ENCODE results near the gene PCBP1. TPM values are rescaled to one million over a fixed set of nuclear protein-coding genes. Genes with fewer than 3 reads are reported as not detected.
"Not testable (repeated sequence)": the region's sequence is repeated elsewhere in the genome, so short reads cannot be mapped to it uniquely, and the experiment has no call there.

The PCBP1 gene
- polyA plus RNA-seq, 12 donors = 201 to 310 (median 264) TPM; not detected in 1

DNA sequence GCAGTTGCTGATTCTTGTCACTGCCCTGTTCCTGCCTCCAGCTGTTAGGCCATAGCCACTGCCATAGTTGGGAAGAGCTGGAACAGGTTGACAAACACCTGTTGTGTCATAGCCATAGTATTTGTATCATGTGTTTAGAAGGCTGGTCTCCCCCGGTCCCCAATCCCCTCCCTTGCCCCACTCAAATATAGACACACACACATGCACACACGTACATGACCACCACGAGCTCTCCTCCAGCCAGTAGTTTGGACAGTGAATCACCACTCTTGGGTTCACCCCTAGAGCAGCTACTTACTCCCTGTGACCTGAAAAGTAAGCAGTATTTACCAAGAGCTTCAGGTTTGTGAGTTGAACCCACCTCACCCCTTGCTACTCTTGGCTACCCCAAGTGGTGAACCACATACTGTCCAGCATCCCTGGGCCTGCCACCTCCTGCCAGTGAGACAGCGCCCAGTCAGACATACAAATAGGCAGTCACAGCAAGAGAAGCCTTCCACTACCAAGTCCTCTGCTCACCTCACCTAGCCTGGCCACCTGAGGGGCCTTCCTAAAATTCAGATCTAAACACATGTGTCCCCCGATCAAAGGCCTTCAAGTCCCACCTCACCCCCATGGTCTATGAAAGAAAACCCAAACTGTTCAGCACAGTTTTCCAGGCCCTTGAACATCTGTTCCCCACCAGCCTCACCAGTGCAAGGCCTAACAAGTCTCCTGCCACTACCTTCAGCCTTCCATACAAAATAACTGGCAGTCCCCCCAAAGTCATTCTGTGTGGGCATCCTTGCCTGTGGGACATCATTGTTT is 7.1 kb downstream of the PCBP1 start:
- no peak for DNase-seq

- no peak for DNase-seq
These were observed 7.9 kb downstream of the PCBP1 start for GRCh38 chr2:70094978-70095719.

GRCh38 chr2:70095720-70096670 is 8.7 kb downstream of the PCBP1 start:
- DNase-seq = no peak

- DNase-seq = no peak
These were observed 10.8 kb downstream of the PCBP1 start for GRCh38 chr2:70098032-70098431.

GRCh38 chr2:70099270-70099669 is 12.0 kb downstream of the PCBP1 start:
- DNase-seq = no peak

DNA sequence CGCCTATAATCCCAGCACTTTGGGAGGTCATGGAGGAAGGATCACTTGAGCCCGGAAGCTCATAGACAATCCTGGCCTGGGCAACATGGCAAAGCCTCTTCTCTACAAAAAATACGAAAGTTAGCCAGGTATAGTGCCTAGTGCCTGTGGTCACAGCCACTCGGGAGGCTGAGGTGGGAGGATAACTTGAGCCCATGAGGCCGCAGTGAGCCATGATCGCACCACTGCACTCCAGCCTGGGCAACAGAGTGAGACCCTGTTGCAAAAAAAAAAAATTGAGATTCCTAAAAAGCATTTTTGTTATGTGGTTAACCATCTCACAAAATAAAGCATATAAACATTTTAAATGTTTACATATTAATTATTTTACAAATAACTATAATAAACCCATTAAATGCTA is 13.9 kb downstream of the PCBP1 start:
- no peak for DNase-seq

DNA sequence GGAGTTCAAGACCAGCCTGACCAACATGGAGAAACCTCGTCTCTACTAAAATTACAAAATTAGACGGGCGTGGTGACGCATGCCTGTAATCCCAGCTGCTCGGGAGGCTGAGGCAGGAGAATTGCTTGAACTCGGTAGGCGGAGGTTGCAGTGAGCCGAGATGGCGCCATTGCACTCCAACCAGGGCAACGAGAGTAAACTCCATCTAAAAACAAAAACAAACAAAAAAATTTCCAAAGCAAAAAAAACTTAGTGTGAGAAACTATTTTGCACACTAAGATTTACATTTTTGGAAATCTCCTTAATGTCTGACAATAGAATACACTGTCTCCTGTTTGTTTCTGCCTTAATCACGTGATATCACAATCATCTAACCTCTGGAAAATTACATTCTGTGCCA is 14.4 kb downstream of the PCBP1 start:
- DNase-seq = not testable (repeated sequence)

GRCh38 chr2:70102323-70102905 is 15.1 kb downstream of the PCBP1 start:
- DNase-seq = not testable (repeated sequence)

- no peak for DNase-seq
These were observed 16.3 kb downstream of the PCBP1 start for GRCh38 chr2:70103531-70104061.

GRCh38 chr2:70104231-70105111 is 17.2 kb downstream of the PCBP1 start:
- DNase-seq = peak; percentile 88

DNA sequence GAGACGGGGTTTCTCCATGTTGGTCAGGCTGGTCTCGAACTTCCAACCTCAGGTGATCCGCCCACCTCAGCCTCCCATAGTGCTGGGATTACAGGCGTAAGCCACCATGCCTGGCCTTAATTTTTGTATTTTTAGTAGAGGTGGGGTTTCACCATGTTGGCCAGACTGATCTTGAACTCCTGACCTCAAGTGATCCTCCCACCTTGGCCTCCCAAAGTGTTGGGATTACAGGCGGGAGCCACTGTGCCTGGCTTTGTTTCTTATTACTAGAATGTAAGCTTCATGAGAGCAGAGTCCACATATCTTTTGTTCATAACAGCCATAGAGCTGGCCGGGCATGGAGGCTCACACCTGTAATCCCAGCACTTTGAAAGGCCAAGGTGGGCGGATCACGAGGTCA is 18.9 kb downstream of the PCBP1 start:
- not testable (repeated sequence) for DNase-seq

DNA sequence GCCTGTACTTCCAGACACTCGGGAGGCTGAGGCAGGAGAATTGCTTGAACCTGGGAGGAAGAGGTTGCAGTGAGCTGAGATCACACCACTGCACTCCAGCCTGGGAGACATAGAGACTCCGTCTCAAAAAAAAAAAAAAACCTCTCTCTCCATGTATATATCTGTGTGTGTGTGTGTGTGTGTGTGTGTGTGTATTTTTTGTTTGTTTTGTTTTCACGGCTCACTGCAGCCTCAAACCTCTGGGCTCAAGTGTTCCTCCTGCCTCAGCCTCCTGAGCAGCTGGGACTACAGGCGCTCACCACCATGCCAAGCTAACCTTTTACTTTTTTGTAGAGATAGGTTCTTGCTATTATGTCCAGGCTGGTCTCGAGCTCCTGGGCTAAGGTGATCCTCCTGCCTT is 23.1 kb downstream of the PCBP1 start:
- not testable (repeated sequence) for DNase-seq

DNA sequence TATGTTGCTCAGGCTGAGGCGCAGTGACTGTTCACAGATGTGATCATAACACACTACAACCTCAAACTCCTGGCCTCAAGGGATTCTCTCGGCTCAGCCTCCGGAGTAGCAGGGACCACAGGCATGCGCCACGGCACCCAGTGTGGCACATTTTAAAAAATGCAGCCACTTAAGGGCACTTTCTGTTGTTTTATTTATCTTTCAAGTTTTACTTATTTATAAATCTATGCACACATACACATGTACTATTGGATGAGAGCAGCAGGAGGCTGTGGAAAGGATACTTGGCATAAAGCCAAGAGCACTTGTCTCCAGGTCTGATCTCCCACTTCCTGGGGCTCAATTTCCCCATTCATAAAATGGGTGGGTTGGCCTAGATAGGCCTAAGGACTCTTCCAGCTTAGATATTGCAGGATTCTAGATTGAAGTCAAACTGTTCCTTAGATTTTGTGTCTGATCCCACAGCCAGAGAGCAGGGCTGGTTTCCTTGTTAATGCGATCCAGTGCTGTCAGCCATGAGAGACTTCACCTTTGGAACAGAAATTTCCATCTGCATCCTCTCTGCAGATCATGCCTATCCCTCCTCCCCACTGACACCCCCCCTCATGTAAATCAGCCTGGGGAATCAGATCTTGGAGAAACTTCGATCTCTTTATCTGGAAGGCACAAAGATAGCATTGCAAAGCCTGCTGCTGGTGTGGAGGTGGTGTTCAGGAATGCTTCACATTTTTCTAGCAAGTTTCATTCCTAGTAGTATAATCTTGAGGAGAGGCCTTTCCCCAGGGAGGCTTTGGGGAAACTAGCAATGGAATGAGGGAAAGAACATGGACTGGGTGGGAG is 24.7 kb downstream of the PCBP1 start:
- DNase-seq = no peak

DNA sequence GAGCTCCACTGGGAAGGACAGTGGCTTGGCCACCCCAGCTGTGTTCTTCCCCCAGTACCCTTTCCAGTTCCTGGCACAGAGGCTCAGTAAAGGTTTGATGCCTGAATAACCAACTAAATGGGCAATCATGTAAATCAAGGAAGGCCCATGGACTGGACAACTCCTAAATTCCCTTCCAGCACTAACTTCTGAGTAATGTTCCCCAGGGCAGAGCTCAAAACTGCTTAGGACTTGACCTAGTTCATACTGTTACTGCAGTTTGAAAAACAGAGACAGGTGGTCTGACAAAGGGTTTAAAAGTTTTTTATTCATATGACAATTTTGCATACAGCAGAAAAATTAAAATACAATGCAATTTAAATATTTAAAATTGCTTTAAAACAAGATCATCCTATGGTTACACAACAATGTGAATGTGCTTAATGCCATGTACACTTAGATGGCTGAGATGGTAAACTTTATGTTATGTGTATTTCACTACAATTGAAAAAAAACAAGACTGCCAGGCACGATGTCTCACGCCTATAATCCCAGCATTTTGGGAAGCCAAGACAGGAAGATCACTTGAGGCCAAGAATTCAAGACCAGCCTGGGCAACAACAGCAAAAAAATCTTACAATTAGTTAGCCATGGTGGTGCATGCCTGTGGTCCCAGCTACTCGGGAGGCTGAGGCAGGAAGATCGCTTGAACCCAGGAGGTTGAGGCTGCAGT is 26.2 kb downstream of the PCBP1 start:
- DNase-seq = no peak

DNA sequence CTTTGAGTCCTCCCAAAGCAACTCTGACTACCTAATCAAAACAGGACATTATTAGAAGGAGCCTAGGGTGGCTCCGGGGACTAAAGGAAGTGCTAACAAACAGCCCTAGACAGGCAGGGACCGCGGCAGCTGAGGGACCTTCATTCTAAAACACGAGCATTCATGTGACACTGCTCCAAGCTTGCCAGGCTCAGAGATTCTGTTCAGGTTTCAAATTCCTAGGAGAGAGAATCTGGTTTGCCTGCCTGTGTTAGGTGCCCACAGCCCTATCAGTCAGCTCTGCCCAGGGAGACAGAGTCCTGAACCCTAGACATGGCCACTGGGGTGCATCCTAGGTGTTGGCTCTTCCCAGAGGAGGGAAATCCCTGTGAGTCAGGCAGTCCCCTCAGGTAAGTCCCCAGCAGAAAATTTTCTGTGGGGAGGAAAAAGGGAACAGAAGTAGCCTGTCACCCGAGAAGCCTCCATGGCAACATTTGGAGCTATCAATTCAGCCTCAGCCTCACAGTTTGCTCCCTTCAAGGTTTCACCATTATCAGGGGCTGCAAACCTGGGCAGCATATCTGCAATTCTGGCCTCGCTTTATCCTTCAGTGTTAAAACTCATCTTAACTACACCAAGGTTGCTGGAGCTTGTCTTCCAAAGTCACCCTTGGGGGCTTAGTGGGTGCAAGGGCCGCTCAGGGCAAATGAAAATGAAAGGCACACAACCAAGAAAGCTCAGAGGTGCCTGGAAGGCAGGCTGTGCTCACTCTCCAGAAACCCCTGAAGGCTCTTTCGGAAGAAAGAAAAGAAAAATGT is 28.6 kb downstream of the PCBP1 start:
- DNase-seq = no peak

- DNase-seq = no peak
These were observed 29.8 kb downstream of the PCBP1 start for GRCh38 chr2:70116936-70117552.

- no peak for DNase-seq
These were observed 31.6 kb downstream of the PCBP1 start for GRCh38 chr2:70118798-70119454.

Measured in muscle of arm (tissue), 12 donors.